Colonic mucosa (tissue), 4 donors: ENCODE measurements around the gene ARL11. TPM values are rescaled to one million over a fixed set of nuclear protein-coding genes. Genes with fewer than 3 reads are reported as not detected.

Experiments used
- DNase-seq: peaks from one replicate; pipeline ENCODE4 v3.0.0-alpha.2; 2020
- H3K27ac ChIP-seq: fragments of 200-600 bp; one replicate; pipeline ENCODE4 v1.8.0; 2021
- H3K27me3 ChIP-seq: fragments of 200-600 bp; one replicate; pipeline ENCODE4 v1.8.0; 2021
- H3K36me3 ChIP-seq: fragments of 200-600 bp; one replicate; pipeline ENCODE4 v1.8.0; 2021
- H3K4me1 ChIP-seq: fragments of 200-600 bp; one replicate; pipeline ENCODE4 v1.8.0; 2021; ENCODE audit warnings: mild to moderate bottlenecking
- H3K4me3 ChIP-seq: fragments of 200-600 bp; one replicate; pipeline ENCODE4 v1.8.0; 2021
- H3K9ac ChIP-seq, 2 donors: one replicate each; pipeline ENCODE4 v1.7.0; 2013; ENCODE audit warnings: control low read depth in 2 of 2, low read depth in 2 of 2, low read length in 2 of 2
- H3K9me3 ChIP-seq: fragments of 200-600 bp; one replicate; pipeline ENCODE4 v1.8.0; 2021
- CTCF ChIP-seq: fragments of 200-600 bp; IDR thresholded peaks from one replicate; pipeline ENCODE4 v1.8.0; 2022; ENCODE audit warnings: antibody characterized with exemption, mild to moderate bottlenecking
- intact Hi-C: fragments of 100-400 bp; cut with DNase I; formaldehyde crosslinking; loops from one replicate; pipeline ENCODE4 v1.14.1; 2022
- total RNA-seq, 2 donors: library from RNA; stranded (reverse); fragmentation: NEBNext Ultra II Directional in 1 of 2; extraction: Animal tissue kit (Norgen Biotek cat#: 25700) in 1 of 2; gene quantifications; one replicate each; pipeline ENCODE4 v1.2.1, GENCODE V29; 2021
- donor health status: healthy.
- donor health status: DM: no; HTN: no; CAD: no.
- donor health status: DM: no; HTN: no; CAD: no.

Gene ARL11
- total RNA-seq, 2 donors from 2014 or later = 0.84 to 2.3 TPM

DNA sequence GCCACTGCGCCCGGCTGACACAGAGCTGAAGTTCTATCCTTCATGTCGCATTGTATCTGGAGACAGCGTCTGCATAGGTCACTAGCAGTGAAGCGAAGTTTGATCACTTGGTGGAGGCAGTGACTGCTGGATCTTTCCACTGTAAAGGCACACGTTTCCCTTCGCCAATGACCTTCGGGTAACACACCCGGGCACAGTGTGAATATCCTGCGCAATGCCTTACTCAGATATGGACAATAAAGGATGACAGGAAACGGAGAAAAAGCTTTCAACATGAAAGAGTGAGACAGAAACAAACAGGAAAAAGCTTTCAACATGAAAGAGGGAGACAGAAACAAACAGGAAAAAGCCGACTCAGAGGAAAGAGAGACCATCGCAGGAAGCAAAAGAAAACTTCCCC, 17.1 kb downstream of the ARL11 start:
- Histone ChIP-seq H3K9me3 (no peaks in the 10 kb centered on the region), H3K36me3 (no peaks in the 10 kb centered on the region), H3K4me3 (no peak overlapping the region), H3K9ac (no peak overlapping the region), H3K27ac (no peak overlapping the region), H3K27me3 (no peaks in the 10 kb centered on the region), H3K4me1 (no peaks in the 10 kb centered on the region)
- no peak for TF ChIP-seq CTCF
- intact Hi-C loops = no loop called here
- DNase-seq = no peak

- no peaks in the 10 kb centered on the region for H3K9me3 ChIP-seq
- no peak overlapping the region for H3K27ac ChIP-seq
- no peaks in the 10 kb centered on the region for H3K36me3 ChIP-seq
- no peak overlapping the region for H3K4me3 ChIP-seq
- no peaks in the 10 kb centered on the region for H3K4me1 ChIP-seq
- H3K27me3 ChIP-seq = no peaks in the 10 kb centered on the region
- intact Hi-C loops = no loop called here
- H3K9ac ChIP-seq = no peak overlapping the region
- TF ChIP-seq CTCF = no peak
- no peak for DNase-seq
Observed at GRCh38 chr13:49646688-49647087, 18.4 kb downstream of the ARL11 start.

GRCh38 chr13:49649244-49649962, 21.1 kb downstream of the ARL11 start:
- DNase-seq = no peak
- intact Hi-C loops = no loop called here
- no peaks in the 10 kb centered on the region for H3K27me3 ChIP-seq
- no peaks in the 10 kb centered on the region for H3K36me3 ChIP-seq
- H3K4me3 ChIP-seq = no peak overlapping the region
- no peaks in the 10 kb centered on the region for H3K4me1 ChIP-seq
- H3K27ac ChIP-seq = no peak overlapping the region
- H3K9ac ChIP-seq = no peak overlapping the region
- TF ChIP-seq CTCF = no peak
- H3K9me3 ChIP-seq = no peaks in the 10 kb centered on the region

GRCh38 chr13:49649963-49650312, 21.6 kb downstream of the ARL11 start:
- intact Hi-C loops = loop anchor here (5.0 kb wide), 1 partner anchor 197 kb away; no protein-coding TSS in a partner anchor
- no peaks in the 10 kb centered on the region for H3K27me3 ChIP-seq

DNA sequence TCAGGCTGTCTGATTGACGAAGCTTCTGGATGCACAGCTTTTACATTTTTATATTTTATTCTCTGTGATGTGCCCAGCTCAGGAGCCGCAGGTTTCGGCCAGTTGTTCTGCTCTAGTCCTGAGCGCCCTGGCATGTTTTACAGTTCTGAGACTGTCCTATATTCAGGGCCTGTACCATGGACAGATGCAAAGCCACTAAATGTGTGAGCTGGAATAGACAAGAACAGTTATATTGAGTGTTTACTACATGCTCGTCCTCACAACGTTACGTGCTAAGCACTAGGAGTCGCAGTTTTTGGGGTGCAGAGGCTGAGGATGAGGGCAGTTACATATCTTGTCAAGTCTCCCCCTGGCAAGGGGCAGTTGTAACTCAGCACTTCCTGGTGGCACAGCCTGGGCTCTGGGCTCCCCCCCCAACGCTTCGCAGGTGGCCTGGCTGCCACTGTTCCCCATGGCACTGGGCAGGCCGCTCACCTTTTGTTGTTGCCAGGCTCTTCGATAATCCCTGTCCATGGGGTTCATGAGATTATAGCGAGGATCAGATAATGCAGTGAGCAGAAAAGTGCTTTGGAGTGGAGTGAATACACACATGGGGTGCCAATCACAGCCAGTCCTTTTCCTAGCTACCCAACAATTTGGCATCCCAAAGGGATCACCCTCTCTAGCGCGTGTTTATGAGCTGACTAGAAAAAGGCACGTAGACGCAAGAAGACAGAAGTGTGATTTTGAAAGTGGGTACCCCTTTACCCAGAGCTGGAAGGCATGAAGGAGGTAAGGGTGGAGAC, 23.5 kb downstream of the ARL11 start:
- no peak for DNase-seq
- H3K4me1 ChIP-seq = no peaks in the 10 kb centered on the region
- H3K9ac ChIP-seq = no peak overlapping the region
- no peaks in the 10 kb centered on the region for H3K27me3 ChIP-seq
- no peak overlapping the region for H3K27ac ChIP-seq
- no peaks in the 10 kb centered on the region for H3K9me3 ChIP-seq
- TF ChIP-seq CTCF = no peak
- H3K4me3 ChIP-seq = no peak overlapping the region
- intact Hi-C loops = loop anchor here (5.0 kb wide), 1 partner anchor 196 kb away; no protein-coding TSS in a partner anchor
- H3K36me3 ChIP-seq = no peaks in the 10 kb centered on the region

More at GRCh38 chr13:49649963-49650312, 21.6 kb downstream of the ARL11 start:
- DNase-seq = no peak
- Histone ChIP-seq H3K27ac (no peak overlapping the region), H3K4me3 (no peak overlapping the region), H3K9ac (no peak overlapping the region), H3K4me1 (no peaks in the 10 kb centered on the region), H3K9me3 (no peaks in the 10 kb centered on the region), H3K36me3 (no peaks in the 10 kb centered on the region)
- no peak for TF ChIP-seq CTCF
